HG03432 (cell line): Measurements from ENCODE around the gene TRIM17.

Source experiments
- ATAC-seq: cut with Tn5 transposase; IDR thresholded peaks from one replicate; pipeline ENCODE4 v1.9.1; 2021; ENCODE audit warnings: mild to moderate bottlenecking, moderate library complexity; ENCODE audit not compliant: unreplicated experiment

The TRIM17 gene

DNA sequence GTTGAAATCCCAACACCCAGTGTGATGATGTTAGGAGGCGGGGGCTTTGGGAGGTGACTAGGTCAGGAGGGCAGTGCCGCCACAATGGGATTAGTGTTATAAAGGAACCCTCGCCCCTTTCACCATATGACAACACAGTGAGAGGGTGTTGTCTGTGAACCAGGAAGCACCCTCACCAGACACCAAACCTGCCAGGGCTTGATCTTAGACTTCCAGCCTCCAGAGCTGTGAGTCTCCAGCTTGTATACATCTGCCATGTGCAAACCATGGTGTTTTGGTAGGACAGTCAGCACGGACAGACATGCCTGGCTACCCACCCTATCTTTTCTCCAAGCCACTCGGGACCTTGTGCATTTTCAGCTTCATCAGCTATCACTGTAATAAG is 14.0 kb downstream of the TRIM17 start:
- no peak for ATAC-seq

DNA sequence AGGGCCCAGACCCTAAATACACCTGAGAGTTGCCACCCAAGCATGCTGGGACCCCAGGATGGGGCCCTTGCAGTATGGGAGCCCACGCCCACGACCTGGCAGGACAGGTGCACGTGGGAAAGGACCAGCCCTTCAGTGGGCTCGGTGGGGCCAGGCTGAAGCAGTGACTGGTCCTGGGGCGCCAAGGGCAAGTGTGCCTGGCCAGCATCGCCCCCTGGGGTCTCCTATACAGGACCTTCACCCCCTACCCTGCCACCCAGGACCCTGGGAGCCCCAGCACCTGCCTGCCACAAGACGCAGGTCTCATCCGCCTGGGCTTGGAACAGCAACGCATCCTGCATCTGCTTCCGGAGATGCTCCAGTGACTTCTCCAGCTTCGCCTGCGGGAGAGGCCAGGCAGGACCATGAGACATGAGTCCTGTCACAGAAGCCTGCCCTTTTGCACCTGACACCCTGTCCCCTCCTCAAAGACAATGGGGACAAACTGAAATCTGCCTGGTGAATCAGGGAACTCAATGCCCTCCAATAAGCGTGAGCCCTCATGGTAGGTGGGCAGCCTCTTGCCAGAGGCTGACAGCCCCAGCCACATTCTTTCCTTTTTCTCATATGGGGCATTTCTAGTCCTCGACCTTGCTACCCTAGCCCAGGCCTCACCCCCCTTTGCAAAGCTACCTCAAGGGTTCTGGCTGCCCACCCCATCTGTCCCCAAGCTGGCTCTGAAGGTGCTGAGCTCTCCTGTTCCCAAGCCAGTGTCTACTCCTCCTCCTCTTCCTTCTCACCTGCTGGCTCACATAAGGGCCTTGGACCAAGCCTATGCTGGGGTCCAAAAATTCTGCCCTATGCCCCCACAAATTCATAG is 14.7 kb downstream of the TRIM17 start:
- no peak for ATAC-seq

DNA sequence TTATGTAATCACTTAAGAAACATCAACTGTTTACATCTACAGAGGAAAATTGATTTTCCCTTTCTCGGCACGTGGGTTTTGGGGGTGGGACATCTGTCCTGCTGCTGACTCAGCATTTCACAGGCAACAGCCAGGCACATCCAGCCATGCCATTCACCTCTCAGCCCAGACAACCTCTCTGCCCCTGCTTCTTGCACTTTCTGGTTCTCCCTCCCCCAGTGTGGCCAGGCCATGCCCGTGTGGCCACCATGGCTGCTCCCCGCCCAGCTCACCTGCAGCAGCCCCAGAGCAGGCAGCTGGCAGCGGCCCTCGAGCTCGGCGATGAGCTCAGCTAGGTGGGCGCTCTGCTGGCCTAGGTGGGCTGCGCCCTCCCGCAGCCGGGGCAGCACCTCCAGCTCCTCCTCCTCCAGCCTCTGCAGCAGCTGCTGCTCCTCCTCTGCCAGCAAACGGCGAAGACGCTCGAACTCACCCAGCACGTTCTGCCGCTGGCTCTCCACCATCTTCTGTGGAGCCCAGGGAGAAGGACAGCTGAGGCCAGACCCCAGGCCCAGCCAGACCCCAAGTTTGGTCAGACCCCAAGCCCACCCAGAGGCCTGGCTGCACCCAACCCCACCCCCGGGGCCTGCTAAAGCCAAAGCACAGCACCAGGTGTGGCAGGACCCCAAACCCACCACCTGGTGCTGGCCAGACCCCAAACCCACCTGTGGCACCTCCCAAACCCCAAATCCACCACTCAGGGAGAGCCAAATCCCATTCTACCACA is 15.8 kb downstream of the TRIM17 start:
- ATAC-seq = no peak

DNA sequence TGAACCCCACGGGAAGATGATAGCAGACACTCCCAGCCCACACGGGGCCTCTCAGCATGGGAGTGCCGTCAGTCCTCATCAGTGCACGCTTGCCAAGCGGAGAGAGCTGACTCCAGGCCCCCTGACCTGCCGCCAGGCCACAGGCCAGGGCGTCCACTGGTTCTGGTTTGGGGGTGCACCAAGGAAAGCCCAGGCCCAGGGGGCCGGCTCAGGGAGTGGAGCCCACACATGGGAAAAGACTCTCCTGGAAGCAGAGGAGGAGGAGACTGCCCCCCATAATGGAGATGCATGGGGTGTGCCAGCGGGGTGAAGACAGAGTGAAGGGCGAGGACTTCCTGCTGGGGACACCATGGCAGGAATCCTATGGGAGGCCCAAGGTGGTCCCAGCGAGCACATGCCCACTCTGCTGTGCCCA is 16.4 kb downstream of the TRIM17 start:
- ATAC-seq = no peak

DNA sequence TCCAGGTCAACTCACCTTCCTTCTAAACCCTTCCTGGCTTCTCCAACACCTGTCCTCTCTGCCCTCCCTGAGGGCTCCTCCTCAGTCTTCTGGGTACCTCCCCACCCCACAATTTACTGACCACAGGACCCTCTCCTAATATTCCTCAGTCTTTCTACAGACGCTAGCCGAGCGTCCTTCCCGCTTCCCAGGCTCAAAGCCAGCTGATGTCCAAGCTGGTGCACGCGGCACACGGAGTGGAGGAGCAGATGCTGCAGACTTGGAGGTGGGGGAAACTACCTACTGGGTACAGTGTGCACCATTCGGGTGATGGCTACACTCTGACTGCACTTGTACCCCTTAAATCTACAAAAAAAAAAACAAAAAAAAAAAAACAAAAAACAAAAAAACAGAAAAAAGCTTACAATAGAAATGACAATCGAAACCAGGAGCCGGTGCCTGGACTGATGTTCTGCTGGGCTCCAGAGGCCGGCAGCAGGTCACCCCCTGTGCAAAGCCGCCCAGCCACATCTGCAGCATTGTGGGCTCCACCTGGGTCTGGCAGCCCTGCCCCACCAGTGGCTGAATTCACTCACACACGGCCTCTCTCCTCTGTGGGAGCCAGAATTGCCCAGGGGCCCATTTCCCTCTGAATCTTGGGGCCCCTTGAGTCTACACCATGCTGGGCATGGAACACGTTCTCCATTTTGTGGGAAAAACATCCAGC is 17.0 kb downstream of the TRIM17 start:
- no peak for ATAC-seq

DNA sequence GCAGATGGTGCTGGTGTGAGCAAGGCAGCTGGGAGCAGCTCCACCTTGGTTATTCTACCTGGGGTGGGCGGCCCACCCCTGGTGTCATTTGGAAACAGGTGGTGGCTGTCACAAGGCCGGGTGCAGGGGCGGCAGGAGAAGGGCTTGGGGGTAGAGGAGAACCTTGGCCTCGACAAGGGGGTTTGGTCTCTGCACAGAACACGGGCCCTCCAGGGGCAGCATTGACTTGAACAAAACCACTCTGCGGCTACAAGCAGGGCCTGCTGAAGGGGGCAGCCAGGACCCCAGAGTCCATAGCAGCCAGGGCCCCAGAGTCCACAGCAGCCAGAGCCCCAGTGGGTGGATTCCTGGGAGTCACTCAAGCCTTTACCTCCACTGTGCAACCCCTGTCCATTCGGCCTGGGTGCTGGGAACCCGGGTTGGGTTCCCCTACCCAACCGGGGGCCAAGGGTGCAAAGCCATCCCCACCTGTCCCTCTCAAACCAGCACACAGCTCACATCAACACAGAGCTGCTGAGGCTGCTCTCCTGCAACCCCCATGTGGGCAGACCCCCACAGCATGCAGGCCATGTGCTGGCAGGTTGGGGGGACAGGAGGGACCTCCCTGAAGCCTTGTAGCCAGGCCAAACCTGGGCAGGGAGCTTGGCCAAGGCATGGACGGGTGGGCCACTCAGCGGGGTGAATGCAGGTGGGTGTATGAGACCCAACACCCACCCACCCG is 17.8 kb downstream of the TRIM17 start:
- no peak for ATAC-seq

DNA sequence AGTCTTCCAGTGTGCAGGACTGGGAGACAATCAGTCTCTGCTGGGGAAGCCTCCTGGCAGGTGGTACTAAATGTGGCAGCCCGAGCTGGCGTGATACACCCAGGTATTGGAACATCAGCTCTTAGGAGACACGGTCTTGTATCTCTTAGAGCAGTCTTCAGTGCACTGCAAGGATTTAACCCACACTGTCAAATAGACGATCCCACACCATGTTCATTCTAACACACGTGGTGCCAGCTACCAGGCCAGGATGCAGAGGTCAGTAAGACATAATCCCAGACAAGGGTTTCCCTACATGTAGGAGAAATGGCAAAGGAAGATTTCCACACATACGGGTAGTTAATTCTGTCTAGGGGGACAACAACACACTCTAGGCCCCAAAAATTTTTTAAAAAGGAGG is 18.7 kb downstream of the TRIM17 start:
- no peak for ATAC-seq

DNA sequence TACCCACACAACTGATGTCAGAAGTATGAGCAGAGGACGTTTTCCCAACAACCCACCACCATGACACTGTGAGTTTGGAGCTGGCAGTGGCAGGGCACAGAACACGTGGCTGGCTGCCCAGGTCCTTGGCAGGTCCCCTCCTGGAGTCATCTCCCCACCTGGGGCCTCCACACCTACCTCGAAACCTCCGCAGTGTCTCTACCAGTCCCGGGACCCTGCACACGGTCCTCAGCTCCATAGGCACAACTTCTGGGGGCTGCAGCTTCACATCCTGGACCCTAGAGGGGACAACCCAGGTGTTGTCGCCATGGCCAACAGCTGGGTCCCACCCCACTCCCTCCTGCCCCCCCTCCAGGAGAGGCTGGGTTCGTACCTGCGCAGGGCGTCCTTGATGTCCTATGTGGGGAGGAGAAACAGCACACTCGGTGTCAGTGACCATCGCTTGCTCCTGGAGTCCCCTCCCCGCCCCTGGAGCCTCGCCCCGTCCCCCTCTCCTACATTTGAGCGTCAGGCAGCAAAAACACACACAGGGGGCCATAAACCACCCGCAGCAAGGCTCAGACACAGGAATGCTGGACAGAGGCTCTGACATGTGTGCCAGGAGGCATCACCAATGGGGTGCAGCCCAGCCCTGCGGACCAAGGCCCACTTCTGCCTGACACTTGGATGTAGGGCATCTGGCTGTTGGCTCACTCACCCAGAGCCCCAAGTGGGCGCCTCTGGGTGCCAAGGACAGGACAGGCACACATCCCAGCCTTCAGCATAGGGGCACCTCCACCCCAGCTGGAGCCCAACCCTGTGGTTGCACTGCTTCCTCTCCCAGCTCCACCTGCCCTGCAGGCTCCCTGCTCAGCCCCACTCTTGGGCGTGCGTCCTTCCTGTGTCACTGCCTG is 19.6 kb downstream of the TRIM17 start:
- no peak for ATAC-seq

DNA sequence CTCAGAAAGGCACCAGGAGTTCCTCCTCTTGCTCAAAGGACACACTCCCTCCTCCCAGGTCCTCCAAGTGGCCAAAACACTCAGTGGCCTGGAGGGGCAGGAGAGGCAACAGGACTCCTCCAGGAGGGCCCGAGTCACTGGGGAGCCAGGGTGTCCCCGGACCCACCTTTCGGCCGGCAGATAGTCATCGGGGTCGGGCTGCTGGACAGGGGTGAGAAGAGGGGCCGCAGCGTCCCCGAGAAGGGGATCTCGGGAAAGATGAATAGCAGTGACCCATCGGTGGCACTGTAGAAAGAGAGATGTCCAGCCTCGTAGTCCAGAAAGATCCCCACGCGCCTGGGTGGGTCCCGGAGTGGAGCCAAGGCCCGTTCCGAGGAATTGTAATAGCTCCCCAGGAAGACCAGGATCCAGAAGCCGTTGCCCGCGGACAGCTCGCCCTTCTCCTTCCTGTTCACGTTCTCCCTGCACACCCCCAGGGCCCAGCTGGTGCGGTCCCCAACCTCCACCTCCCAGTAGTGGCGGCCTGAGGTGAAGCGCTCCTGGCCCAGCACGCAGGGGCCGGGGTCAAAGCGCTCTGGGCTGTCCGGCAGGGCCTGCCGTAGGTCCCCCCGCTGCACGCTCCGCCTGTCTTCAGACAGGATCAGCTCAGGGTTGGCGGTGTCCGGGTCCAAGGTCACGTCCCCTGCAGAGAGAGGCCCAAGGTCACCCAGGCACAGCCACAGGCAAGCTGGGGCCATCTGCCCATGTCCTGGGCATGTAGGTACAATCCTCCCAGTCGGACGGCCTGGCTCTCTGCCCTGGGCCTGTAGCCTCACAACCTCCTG is 21.9 kb downstream of the TRIM17 start:
- ATAC-seq = no peak

DNA sequence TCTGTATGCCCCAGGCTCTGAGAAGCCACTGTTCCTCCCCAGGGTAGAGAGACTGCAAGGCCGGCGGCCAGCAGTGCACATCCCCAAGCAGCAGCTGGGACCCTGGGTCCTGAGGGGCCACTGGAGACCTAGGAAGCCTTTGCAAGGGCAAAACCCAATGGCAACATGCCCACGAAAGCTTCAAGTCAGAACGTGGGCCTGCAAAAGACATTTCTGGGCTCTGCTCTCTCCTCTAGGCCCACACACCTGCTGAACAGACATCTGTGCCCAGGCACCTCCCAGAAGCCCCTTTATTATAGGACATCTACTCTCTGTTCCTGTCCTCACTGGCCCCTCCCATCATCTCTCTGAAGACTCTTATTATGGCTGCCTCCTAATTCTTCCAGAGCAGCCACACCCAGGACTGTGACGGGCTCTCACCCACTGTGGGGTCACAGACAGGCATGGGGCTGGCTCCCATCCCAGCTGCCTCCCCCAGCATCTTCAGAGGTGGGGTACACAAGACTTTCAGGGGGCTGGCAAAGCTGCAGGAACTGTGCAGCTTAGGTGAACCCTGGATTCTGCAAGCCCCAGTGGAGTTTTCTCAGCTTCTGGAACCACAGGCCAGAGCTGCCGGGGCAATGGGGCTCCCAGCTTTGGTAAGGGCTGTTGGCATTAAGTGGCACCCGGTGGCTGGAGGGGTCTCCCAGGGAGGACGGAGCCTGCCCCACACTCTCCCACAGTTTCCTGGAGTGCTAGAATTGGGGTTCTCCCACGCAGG is 22.7 kb downstream of the TRIM17 start:
- no peak for ATAC-seq

DNA sequence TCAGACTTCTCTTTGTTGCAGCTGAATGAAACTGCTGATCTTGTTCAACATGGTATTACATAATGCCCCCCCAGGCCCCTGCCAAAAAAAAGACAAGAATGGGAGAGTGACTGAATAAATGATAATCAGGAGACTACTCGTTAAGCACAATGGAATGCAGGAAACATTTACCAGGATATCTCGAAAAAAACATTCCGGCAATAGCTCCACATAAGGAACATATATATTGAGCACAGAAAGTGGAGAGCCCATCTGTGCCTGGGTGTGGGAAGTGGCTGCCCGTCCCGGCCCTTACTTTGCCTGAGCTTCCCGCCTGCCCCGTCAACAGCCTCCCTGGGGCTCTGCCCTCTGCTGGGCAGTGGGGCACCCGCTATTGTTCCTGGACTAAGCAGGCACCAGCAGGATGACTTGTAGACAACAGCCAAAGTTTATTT is 23.4 kb downstream of the TRIM17 start:
- no peak for ATAC-seq

DNA sequence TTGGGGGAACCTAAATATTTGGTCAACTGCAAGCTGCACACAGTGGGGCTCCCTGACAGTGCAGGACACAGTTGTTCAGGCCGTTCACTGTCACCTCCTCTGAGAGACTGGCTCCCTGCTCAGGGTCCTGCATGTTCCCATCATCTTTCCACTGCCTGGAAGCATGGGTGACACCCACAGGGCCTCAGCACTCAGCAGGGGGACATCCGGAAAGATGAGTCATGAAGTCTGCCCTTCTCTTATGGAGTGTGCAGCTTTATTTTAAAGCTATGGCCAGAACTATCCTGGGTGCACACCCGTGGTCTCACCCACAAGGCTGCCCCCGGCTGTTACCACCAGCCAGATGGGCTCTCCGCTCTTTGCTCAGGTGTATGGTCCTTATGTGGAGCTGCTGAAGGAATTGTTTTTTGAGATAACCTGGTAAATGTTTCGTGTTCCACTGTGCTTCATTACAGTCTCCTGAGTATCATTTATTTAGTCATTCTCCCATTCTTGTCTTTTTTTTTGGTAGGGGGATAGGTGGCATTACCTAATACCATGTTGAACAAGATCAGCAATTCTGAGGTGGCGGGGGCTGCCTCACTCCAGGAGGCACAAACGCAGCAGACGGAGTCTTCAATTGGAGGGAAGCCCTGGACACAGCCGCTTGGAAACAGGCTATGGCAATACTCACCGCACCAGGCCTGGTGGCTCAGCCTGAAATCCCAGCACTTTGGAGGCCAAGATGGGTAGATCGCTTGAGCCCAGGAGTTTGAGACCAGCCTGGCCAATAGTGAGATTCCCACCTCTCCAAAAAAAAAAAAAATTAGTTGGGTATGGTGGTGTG is 24.3 kb downstream of the TRIM17 start:
- no peak for ATAC-seq

DNA sequence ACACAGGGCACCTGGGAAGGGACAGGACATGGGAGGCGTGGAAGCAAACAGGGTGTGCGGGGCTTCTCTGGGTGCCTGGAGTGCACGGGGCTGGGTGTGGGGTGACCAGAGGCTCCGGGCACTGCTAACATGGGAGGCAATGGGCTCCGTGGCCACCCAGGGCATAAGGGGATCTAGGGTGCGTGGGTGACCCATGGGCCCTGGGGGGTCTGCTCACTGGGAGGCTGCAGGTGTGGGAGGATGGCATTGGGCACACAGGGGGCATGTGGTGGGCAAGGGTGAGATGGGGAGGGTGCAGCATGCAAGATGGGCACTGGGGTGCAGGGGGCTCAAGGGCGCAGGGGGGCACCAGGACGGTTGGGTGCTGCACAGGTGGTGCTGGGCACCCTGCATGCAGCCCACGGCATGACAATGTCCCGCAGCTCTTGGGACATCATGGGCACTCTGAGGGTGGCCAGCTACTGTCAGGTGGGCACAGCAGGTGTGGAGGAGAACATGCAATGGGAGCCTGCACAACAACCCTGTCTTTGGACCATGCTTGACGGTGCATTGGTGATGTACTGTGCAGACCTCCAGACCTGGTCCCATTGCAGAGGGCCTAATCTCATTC is 25.1 kb downstream of the TRIM17 start:
- ATAC-seq = no peak

DNA sequence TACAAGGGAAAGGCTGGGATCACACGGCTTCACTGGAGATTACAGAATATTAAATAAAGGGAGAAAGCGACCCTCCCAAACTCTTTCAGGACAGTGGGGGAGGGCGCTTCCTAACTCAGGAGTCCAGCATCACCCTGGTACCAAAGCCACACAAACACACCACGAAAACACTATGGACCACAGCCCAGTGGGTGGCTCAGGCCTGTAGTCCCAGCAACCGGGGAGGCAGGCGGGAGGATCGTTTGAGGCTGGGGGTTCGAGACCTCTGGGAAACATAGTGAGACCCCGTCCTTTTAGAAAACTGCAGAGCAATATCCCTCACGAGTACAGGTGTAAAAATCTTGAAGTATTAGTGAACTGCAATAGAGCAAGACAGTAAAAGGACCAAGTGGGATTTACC is 26.0 kb downstream of the TRIM17 start:
- no peak for ATAC-seq

DNA sequence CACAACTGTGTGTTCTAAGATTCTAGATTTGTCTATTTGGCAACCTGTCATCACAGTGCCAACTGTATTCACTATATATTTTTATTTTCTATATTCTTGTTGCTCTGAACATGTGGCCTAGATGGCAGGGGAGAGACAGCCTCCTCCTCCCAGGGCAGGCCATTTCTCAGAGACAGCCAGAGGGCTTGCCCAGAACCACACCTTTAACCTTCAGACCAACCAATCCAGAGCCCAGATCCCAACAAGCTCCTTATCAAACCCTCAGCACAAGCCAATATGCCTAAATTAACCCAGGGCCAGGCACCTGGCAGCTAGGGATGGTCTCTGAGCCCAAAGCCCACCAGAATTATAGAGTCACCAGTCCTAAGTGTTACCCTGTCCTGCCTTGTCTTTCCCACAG is 29.3 kb downstream of the TRIM17 start:
- ATAC-seq = no peak

DNA sequence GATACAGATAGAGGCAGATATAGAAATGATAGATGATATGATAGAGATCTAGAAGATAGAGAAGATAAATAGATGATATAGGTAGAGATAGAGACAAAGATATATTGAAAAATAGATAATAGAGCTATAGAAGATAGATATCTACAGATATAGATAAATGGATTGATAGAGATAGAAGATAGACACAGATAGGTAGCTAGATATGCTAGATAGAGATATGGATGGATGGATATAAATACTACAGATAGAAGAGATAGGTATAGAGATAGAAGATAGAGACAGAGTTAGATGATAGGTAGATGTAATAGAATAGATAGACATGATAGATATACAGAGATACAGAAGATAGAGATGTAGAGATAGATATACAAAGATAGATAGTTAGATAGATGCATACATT is 31.4 kb downstream of the TRIM17 start:
- no peak for ATAC-seq

DNA sequence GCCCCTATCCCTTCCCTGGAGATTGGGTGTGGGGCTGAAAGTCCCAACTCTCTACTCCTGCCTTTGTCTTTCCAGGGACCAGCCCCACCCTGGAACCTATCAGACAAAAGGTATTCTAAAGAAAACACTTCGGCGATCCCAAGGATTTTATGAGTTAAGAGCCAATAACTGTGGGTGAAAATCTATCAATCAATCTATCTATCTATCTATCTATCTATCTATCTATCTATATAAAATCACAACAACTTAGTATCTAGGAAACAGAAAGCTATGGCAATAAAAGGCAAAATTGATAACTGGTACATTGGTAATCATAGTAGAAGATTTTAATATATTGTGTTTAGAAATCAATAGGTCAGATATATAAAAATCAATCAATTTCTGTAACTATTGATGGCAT is 32.9 kb downstream of the TRIM17 start:
- no peak for ATAC-seq
